HG03354 (cell line): ENCODE results near the gene DGKA.
"Not testable (repeated sequence)": the region's sequence is repeated elsewhere in the genome, so short reads cannot be mapped to it uniquely, and the experiment has no call there.

ENCODE experiments used
- ATAC-seq: cut with Tn5 transposase; IDR thresholded peaks from one replicate; pipeline ENCODE4 v1.9.1; 2021; ENCODE audit warnings: mild to moderate bottlenecking; ENCODE audit not compliant: unreplicated experiment, poor library complexity, severe bottlenecking

Gene DGKA

GRCh38 chr12:55993230-55993853, 62.4 kb downstream of the DGKA start:
- ATAC-seq, result no peak

GRCh38 chr12:55995366-55995765, 64.4 kb downstream of the DGKA start:
- no peak for ATAC-seq

DNA sequence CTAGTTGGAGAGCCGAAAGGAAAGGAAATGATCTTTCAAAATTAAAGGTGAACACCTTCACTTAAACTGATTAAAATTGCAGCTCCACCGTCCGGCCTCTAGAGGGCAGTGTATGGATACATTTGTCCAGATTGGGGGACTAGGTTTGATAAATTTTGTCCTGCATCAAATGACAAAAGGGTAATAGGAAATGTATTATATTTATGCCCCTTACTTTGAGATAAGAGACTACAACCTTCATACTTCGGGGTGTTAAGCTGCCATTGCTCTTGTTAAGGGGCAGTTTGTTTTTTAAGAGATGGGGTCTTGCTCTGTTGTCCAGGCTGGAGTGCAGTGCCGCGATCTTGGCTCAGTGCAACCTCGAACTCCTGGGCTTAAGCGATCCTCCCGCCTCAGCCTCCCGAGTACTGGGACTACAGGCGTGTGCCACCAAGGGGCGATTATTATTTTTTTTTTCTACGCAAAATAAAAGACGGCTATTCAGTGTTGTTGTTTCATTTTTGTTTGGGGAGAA, 65.3 kb downstream of the DGKA start:
- no peak for ATAC-seq

DNA sequence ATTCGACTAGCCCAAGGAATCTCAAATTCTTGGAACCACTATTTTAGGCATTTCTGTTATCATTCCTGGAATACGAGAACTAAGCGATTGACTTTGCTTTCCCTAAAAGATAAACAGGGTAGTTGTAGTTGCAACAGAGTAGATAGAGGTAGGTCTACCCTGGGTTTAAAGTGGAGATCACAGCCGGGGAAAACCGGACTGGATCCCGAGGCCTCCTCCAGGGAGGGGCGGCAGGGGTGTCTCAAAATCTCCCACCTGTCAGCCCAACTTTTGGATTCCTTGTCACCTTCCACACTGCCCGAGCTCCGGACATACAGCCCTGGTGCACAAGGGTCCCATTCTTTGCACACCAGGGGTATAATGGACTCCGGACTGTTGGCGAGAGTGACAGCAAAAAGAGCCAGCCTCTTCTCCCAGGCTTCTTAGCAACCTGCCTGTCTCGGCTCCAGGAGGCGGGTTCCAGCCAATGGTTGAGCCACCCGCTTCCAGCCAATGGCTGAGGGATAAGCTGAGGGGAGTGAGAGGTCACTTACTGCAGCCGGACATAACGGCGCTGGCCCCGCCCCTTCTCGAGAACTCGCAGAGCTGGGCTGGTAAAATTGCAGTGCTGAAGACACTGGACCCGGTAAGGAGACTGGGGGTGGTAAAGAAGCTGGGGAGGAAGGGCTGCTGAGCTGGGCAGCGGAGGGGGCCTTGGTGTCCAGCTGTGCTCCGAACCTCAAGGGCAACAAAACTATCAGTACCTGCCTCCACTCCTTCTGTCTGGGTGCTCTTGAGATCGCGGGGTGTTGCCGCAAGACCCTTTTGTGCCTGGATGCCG, 66.0 kb downstream of the DGKA start, which contains the start of gene SUOX:
Gene SUOX (plus strand): TSS at position 562 of the 820 bp plus-strand sequence. CDS start 4,946 bp downstream, outside the sequence.
- peak; percentile 99 for ATAC-seq

- peak; percentile 7 for ATAC-seq
These were observed 66.5 kb downstream of the DGKA start for GRCh38 chr12:55997535-55997859.

DNA sequence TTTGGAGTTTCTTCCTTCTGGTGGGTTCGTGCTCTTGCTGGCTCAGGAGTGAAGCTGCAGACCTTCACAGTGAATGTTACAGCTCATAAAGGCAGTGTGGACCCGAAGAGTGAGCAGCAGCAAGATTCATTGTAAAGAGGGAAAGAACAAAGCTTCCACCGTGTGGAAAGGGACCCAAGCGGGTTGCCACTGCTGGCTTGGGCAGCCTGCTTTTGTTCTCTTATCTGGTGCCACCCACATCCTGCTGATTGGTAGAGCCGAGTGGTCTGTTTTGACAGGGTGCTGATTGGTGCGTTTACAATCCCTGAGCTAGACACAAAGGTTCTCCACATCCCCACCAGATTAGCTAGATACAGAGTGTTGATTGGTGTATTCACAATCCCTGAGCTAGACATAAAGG, 68.6 kb downstream of the DGKA start:
- ATAC-seq, result not testable (repeated sequence)

- ATAC-seq, result not testable (repeated sequence)
These were observed 69.1 kb downstream of the DGKA start for GRCh38 chr12:55999999-56000540.

- no peak for ATAC-seq
These were observed 70.6 kb downstream of the DGKA start for GRCh38 chr12:56001487-56002100.

GRCh38 chr12:56003376-56003775, 72.4 kb downstream of the DGKA start:
- ATAC-seq, result not testable (repeated sequence)
